Neural progenitor cell (in vitro differentiated cells): ENCODE results near the gene MGAT4B. TPM values are rescaled to one million over a fixed set of nuclear protein-coding genes. Genes with fewer than 3 reads are reported as not detected.
A peak's percentile ranks its signal among the peaks of the same experiment; 100 is the strongest.

Source experiments
- DNase-seq: peaks from one replicate; pipeline ENCODE4 v3.0.0-alpha.2; 2016; ENCODE audit warnings: low spot score
- H2AFZ ChIP-seq: fragments of 200-600 bp; sonication (generic); replicated peaks from 2 replicates; pipeline ENCODE4 v1.6.1; 2016; ENCODE audit warnings: antibody characterized with exemption
- H3F3A ChIP-seq: fragments of 200-600 bp; sonication (generic); 2 replicates; pipeline ENCODE4 v1.6.1; 2016; ENCODE audit warnings: antibody characterized with exemption, low read depth
- H3K27ac ChIP-seq: fragments of 200-600 bp; sonication (generic); 2 replicates; pipeline ENCODE4 v1.5.1; 2016; ENCODE audit warnings: mild to moderate bottlenecking
- H3K27me3 ChIP-seq: fragments of 200-600 bp; sonication (generic); 2 replicates; pipeline ENCODE4 v1.6.1; 2016; ENCODE audit warnings: mild to moderate bottlenecking, moderate library complexity
- H3K36me3 ChIP-seq: fragments of 200-600 bp; sonication (generic); 2 replicates; pipeline ENCODE4 v1.5.1; 2016
- H3K4me1 ChIP-seq: fragments of 200-600 bp; sonication (generic); 2 replicates; pipeline ENCODE4 v1.6.1; 2016; ENCODE audit warnings: mixed run types
- H3K4me2 ChIP-seq: fragments of 200-600 bp; sonication (generic); 2 replicates; pipeline ENCODE4 v1.6.1; 2016
- H3K4me3 ChIP-seq: fragments of 200-600 bp; sonication (generic); 2 replicates; pipeline ENCODE4 v1.5.1; 2016
- H3K79me2 ChIP-seq: fragments of 200-600 bp; sonication (generic); 2 replicates; pipeline ENCODE4 v1.6.1; 2016; ENCODE audit warnings: low read depth
- H3K9ac ChIP-seq: fragments of 200-600 bp; sonication (generic); 2 replicates; pipeline ENCODE4 v1.6.1; 2016
- H3K9me3 ChIP-seq: fragments of 200-600 bp; sonication (generic); 2 replicates; pipeline ENCODE4 v1.5.1; 2016; ENCODE audit warnings: low read depth
- H4K20me1 ChIP-seq: fragments of 200-600 bp; sonication (generic); 2 replicates; pipeline ENCODE4 v1.6.1; 2016; ENCODE audit warnings: low read depth
- H3K27ac Mint-ChIP-seq: 3 replicates; pipeline ENCODE4 v1.8.0; 2021; ENCODE audit warnings: mixed read lengths
- H3K27me3 Mint-ChIP-seq: 2 replicates; pipeline ENCODE4 v1.8.0; 2022; ENCODE audit warnings: low read depth, mild to moderate bottlenecking, inconsistent platforms, moderate library complexity, mixed read lengths; ENCODE audit not compliant: insufficient read depth
- H3K36me3 Mint-ChIP-seq: 3 replicates; pipeline ENCODE4 v1.8.0; 2021; ENCODE audit warnings: mixed read lengths
- H3K4me1 Mint-ChIP-seq: 3 replicates; pipeline ENCODE4 v1.8.0; 2021; ENCODE audit warnings: mixed read lengths
- H3K4me3 Mint-ChIP-seq: 3 replicates; pipeline ENCODE4 v1.8.0; 2021; ENCODE audit warnings: mild to moderate bottlenecking, moderate library complexity, mixed read lengths
- H3K9me3 Mint-ChIP-seq: 3 replicates; pipeline ENCODE4 v1.8.0; 2020; ENCODE audit warnings: mixed read lengths
- EZH2 ChIP-seq: fragments of 200-600 bp; sonication (generic); IDR thresholded peaks from 2 replicates; pipeline ENCODE4 v1.6.1; 2017; ENCODE audit warnings: antibody characterized with exemption, mild to moderate bottlenecking, moderate library complexity
- EZH2phosphoT487 ChIP-seq: fragments of 200-600 bp; sonication (generic); IDR thresholded peaks from 2 replicates; pipeline ENCODE4 v1.6.1; 2017; ENCODE audit warnings: antibody characterized with exemption
- total RNA-seq: library from RNA; depleted of rRNA; stranded (reverse); fragments of >200 nt; gene quantifications from 2 replicates; pipeline ENCODE4 v1.2.3, GENCODE V29; 2015; ENCODE audit warnings: low replicate concordance
- TF ChIP-seq, protein P1 (sequence below): fragments of 200-600 bp; sonication (generic); IDR thresholded peaks from 2 replicates; pipeline ENCODE4 v1.5.1; 2017; ENCODE audit warnings: antibody characterized with exemption, mild to moderate bottlenecking

The MGAT4B gene
- total RNA-seq, 1 donor from 2014 or later, result 32.1 TPM

DNA sequence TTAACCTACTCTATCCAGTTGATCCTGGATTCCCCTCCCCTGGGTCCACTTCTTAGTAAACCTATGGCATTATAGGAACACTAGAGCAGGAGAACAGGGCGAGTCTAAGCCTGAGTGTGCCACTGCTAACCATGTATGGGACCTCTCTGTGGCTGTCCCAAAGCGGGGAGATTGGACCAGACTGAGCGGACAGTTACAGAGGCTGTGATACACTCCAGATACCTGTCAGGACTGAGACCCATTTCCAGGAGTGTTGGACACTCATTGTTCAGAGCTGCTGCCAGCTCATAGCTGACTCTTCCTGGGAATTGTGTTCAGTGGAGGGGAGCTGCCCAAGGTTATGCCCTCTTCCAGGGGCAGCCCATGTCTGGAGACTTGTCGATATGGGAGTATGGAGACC lies 24.8 kb downstream of the MGAT4B start:
- peak overlapping the region; percentile 54 for H3K27ac Mint-ChIP-seq
- H3K4me1 Mint-ChIP-seq, result no peaks in the 10 kb centered on the region
- H4K20me1 ChIP-seq, result no peaks in the 10 kb centered on the region
- H2AFZ ChIP-seq, result no peak overlapping the region
- H3K9me3 Mint-ChIP-seq, result peaks cover 2% of the 10 kb centered on the region
- no peak overlapping the region for H3K4me3 Mint-ChIP-seq
- H3K27ac ChIP-seq, result no peak overlapping the region
- H3K4me3 ChIP-seq, result no peak overlapping the region
- no peak overlapping the region for H3K4me2 ChIP-seq
- H3K27me3 ChIP-seq, result no peaks in the 10 kb centered on the region
- no peaks in the 10 kb centered on the region for H3K4me1 ChIP-seq
- peaks cover 3% of the 10 kb centered on the region for H3K27me3 Mint-ChIP-seq
- no peaks in the 10 kb centered on the region for H3F3A ChIP-seq
- H3K36me3 ChIP-seq, result no peaks in the 10 kb centered on the region
- no peak for DNase-seq
- H3K36me3 Mint-ChIP-seq, result peaks cover 27% of the 10 kb centered on the region
- no peaks in the 10 kb centered on the region for H3K79me2 ChIP-seq
- TF ChIP-seq, protein P1, sequence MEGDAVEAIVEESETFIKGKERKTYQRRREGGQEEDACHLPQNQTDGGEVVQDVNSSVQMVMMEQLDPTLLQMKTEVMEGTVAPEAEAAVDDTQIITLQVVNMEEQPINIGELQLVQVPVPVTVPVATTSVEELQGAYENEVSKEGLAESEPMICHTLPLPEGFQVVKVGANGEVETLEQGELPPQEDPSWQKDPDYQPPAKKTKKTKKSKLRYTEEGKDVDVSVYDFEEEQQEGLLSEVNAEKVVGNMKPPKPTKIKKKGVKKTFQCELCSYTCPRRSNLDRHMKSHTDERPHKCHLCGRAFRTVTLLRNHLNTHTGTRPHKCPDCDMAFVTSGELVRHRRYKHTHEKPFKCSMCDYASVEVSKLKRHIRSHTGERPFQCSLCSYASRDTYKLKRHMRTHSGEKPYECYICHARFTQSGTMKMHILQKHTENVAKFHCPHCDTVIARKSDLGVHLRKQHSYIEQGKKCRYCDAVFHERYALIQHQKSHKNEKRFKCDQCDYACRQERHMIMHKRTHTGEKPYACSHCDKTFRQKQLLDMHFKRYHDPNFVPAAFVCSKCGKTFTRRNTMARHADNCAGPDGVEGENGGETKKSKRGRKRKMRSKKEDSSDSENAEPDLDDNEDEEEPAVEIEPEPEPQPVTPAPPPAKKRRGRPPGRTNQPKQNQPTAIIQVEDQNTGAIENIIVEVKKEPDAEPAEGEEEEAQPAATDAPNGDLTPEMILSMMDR, result no peak
- TF ChIP-seq EZH2 (no peak), EZH2phosphoT487 (no peak)
- no peaks in the 10 kb centered on the region for H3K9me3 ChIP-seq
- no peak overlapping the region for H3K9ac ChIP-seq

DNA sequence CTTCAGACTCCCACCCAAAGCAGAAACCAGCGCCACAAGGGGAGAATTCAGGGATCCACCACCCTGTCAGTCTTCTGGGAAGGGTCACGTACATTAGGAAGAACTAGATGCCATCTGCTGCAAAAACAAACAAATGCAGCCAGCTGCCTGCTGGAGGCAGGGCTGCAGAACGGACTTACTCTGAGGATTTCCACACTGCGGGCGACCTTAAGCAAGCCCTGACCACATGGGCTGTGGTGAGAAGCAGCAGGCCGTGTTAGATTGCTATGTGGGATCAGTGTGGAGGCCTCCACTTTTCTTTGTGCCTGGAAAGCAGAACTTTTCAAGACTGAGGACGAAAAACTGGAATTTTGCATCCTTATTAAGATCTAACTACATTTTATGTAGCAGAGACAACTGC lies 26.3 kb downstream of the MGAT4B start:
- H3K36me3 ChIP-seq, result no peaks in the 10 kb centered on the region
- Mint-ChIP-seq H3K36me3 (peaks cover 30% of the 10 kb centered on the region), H3K9me3 (no peaks in the 10 kb centered on the region), H3K27ac (no peak overlapping the region), H3K27me3 (no peaks in the 10 kb centered on the region), H3K4me3 (no peak overlapping the region), H3K4me1 (no peaks in the 10 kb centered on the region)
- H3K27me3 ChIP-seq, result no peaks in the 10 kb centered on the region
- no peaks in the 10 kb centered on the region for H3K79me2 ChIP-seq
- peaks cover 4% of the 10 kb centered on the region for H4K20me1 ChIP-seq
- H3F3A ChIP-seq, result no peaks in the 10 kb centered on the region
- H2AFZ ChIP-seq, result no peak overlapping the region
- TF ChIP-seq, protein P1, result no peak
- TF ChIP-seq EZH2phosphoT487 (no peak), EZH2 (no peak)
- DNase-seq, result no peak
- no peaks in the 10 kb centered on the region for H3K9me3 ChIP-seq
- H3K27ac ChIP-seq, result no peak overlapping the region
- no peaks in the 10 kb centered on the region for H3K4me1 ChIP-seq
- no peak overlapping the region for H3K4me3 ChIP-seq
- no peak overlapping the region for H3K9ac ChIP-seq
- H3K4me2 ChIP-seq, result no peak overlapping the region

DNA sequence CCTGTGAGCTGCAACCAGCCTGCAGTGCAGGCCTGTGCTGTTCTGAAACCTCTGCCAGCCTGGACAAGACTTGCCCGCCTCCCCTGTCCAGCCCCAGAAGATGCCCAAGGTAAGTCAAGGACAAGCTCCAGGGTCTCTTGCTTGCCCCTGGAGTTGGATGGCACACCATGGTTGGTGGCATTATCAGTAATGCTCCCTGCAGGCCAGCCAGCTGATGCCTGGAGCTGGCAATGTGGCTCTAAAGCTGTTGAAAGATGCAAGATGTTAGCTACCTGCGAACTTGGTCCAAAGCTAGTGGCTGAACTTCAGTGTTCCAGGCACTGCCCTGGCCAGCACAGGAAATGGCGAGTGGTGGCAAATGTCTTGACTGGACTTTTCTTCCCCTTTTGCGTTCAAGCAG lies 26.8 kb downstream of the MGAT4B start:
- H3K27ac ChIP-seq, result no peak overlapping the region
- Mint-ChIP-seq H3K27ac (no peak overlapping the region), H3K36me3 (peaks cover 30% of the 10 kb centered on the region), H3K27me3 (no peaks in the 10 kb centered on the region), H3K9me3 (no peaks in the 10 kb centered on the region), H3K4me1 (no peaks in the 10 kb centered on the region), H3K4me3 (no peak overlapping the region)
- no peaks in the 10 kb centered on the region for H3K27me3 ChIP-seq
- no peaks in the 10 kb centered on the region for H3K36me3 ChIP-seq
- DNase-seq, result no peak
- TF ChIP-seq, protein P1, result no peak
- TF ChIP-seq EZH2phosphoT487 (no peak), EZH2 (no peak)
- H3K79me2 ChIP-seq, result no peaks in the 10 kb centered on the region
- no peak overlapping the region for H3K4me3 ChIP-seq
- H2AFZ ChIP-seq, result no peak overlapping the region
- no peak overlapping the region for H3K4me2 ChIP-seq
- no peak overlapping the region for H3K9ac ChIP-seq
- H3K9me3 ChIP-seq, result no peaks in the 10 kb centered on the region
- H3F3A ChIP-seq, result no peaks in the 10 kb centered on the region
- H3K4me1 ChIP-seq, result no peaks in the 10 kb centered on the region
- peaks cover 4% of the 10 kb centered on the region for H4K20me1 ChIP-seq
